Measurements from ENCODE around the gene KLF6. TPM values are rescaled to one million over a fixed set of nuclear protein-coding genes. Genes with fewer than 3 reads are reported as not detected.

The KLF6 gene
- total and polyA plus RNA-seq, 9 of the 15 experiments (the other 6 are each of a cell fraction or from before 2014, with no cell fraction given), result 3.2 to 23.9 (median 8.0) TPM

- TF ChIP-seq TEAD1 (CRISPR knock-in tag; IDR thresholded peaks at IDR 0.05) (peak in 1 of 2 experiments; percentile 31; a peak in 1 of 4 replicates), ZMIZ1 (IDR thresholded peaks at IDR 0.05; ENCODE audit: low read depth in 2 of 2, low read length in 2 of 2) (no peak), ETS2 (tag; IDR thresholded peaks at IDR 0.05; ENCODE audit: borderline replicate concordance, poor library complexity, severe bottlenecking) (no peak), HMBOX1 (IDR thresholded peaks at IDR 0.05) (no peak), RBM15 (IDR thresholded peaks at IDR 0.05; ENCODE audit: insufficient read depth, low read length) (no peak), ATF3 (IDR thresholded peaks at IDR 0.05) (peak; percentile 61; the same call in 1 of the 2 replicates), ATF3 (CRISPR knock-in tag; conservative IDR thresholded peaks at IDR 0.05) (no peak), FOSL1 (tag; conservative IDR thresholded peaks at IDR 0.05) (peak; percentile 45; the same call in 1 of the 2 replicates), ETV6 (IDR thresholded peaks at IDR 0.05; ENCODE audit: borderline replicate concordance in 1 of 2, low read depth in 2 of 2, low read length in 1 of 2) (no peak), ETV6 (CRISPR knock-in tag; IDR thresholded peaks at IDR 0.05; ENCODE audit: borderline replicate concordance) (no peak), CBFA2T3 (IDR thresholded peaks at IDR 0.05) (peak; percentile 68), RBM39 (optimal IDR thresholded peaks at IDR 0.05; ENCODE audit: low read depth, low read length) (no peak), ATF7 (IDR thresholded peaks at IDR 0.05) (peak; percentile 82), TCF3 (CRISPR knock-in tag; IDR thresholded peaks at IDR 0.05) (peak; percentile 40), ARID1B (IDR thresholded peaks at IDR 0.05) (peak; percentile 50; the same call in 1 of the 2 replicates), ZNF324 (CRISPR knock-in tag; IDR thresholded peaks at IDR 0.05) (no peak), PRPF4 (IDR thresholded peaks at IDR 0.05; ENCODE audit: insufficient read depth, low read depth, low read length, poor library complexity, severe bottlenecking) (no peak), NR2C1 (IDR thresholded peaks at IDR 0.05) (no peak), NR2C1 (tag; IDR thresholded peaks at IDR 0.05) (no peak), SOX6 (IDR thresholded peaks at IDR 0.05) (peak; percentile 27; the same call in 1 of the 2 replicates), HMG20A (CRISPR knock-in tag; conservative IDR thresholded peaks at IDR 0.05) (no peak)
Observed at GRCh38 chr10:3825244-3825643, 40.2 kb upstream of the KLF6 start (continued).

Data from K562 (cell line).